Left ventricle myocardium superior (tissue), 1 donor: Measurements from ENCODE around the gene ETNK2. TPM values are rescaled to one million over a fixed set of nuclear protein-coding genes. Genes with fewer than 3 reads are reported as not detected.
"Not testable (repeated sequence)": the region's sequence is repeated elsewhere in the genome, so short reads cannot be mapped to it uniquely, and the experiment has no call there.

Experiments
- ATAC-seq: fragments of 200-7000 bp; cut with Tn5 transposase; one replicate; pipeline ENCODE4 v1.9.1; 2020; ENCODE audit warnings: mild to moderate bottlenecking, moderate library complexity
- DNase-seq: peaks from one replicate; pipeline ENCODE4 v3.0.0-alpha.2; 2020
- intact Hi-C: fragments of 100-400 bp; cut with micrococcal nuclease; formaldehyde crosslinking; loops from one replicate; pipeline ENCODE4 v1.11.0; 2022
- total RNA-seq: library from RNA; stranded (reverse); fragmentation: NEBNext Ultra II Directional; extraction: Animal tissue kit (Norgen Biotek cat#: 25700); gene quantifications from one replicate; pipeline ENCODE4 v1.2.1, GENCODE V29; 2021
- donor health status: DM: no; HTN: yes; CAD: no; lungs with severe emphysema.

The ETNK2 gene
- total RNA-seq, 1 donor from 2014 or later, result 3.3 TPM

GRCh38 chr1:204091066-204091465 is 60.8 kb downstream of the ETNK2 start:
- intact Hi-C loops, result no loop called here
- DNase-seq, result no peak
- ATAC-seq, result no peak

- DNase-seq, intact Hi-C loops, ATAC-seq: not testable (repeated sequence)
These were observed 61.7 kb downstream of the ETNK2 start for GRCh38 chr1:204090132-204090531.

- ATAC-seq (peak; percentile 67), DNase-seq (peak; percentile 46)
- intact Hi-C loops, result no loop called here
These were observed 62.6 kb downstream of the ETNK2 start for GRCh38 chr1:204089044-204089751.

- DNase-seq, result no peak
- intact Hi-C loops, result no loop called here
- no peak for ATAC-seq
These were observed 63.2 kb downstream of the ETNK2 start for GRCh38 chr1:204088596-204088995.

GRCh38 chr1:204087893-204088528 is 63.8 kb downstream of the ETNK2 start:
- peak; percentile 56 for DNase-seq

GRCh38 chr1:204087181-204087892 is 64.5 kb downstream of the ETNK2 start:
- no peak for ATAC-seq

More at GRCh38 chr1:204087893-204088528, 63.8 kb downstream of the ETNK2 start:
- ATAC-seq, result peak; percentile 9
- intact Hi-C loops, result no loop called here

GRCh38 chr1:204085876-204086275 is 66.0 kb downstream of the ETNK2 start:
- intact Hi-C loops, result no loop called here
- ATAC-seq, result no peak
- no peak for DNase-seq

More at GRCh38 chr1:204087181-204087892, 64.5 kb downstream of the ETNK2 start:
- DNase-seq, result no peak
- intact Hi-C loops, result no loop called here

- DNase-seq (peak; percentile 70), ATAC-seq (peak; percentile 58)
- intact Hi-C loops, result no loop called here
These were observed 67.5 kb downstream of the ETNK2 start for GRCh38 chr1:204084247-204084772.

GRCh38 chr1:204083491-204083890 is 68.4 kb downstream of the ETNK2 start:
- no peak for DNase-seq
- no peak for ATAC-seq
- intact Hi-C loops, result no loop called here

GRCh38 chr1:204081791-204082513 is 69.9 kb downstream of the ETNK2 start:
- DNase-seq, result no peak
- no peak for ATAC-seq
- intact Hi-C loops, result no loop called here

- DNase-seq (no peak), ATAC-seq (no peak)
- intact Hi-C loops, result no loop called here
These were observed 70.6 kb downstream of the ETNK2 start for GRCh38 chr1:204081164-204081790.

Other genes with a start within 250 kb of the ETNK2 start
- gene SOX13, start 78.9 kb downstream of the ETNK2 start, total RNA-seq, result 12.7 TPM
- not detected for gene REN, start 14.3 kb upstream of the ETNK2 start, total RNA-seq
- not detected for gene KISS1, start 44.4 kb upstream of the ETNK2 start, total RNA-seq
- gene GOLT1A, start 61.9 kb upstream of the ETNK2 start, total RNA-seq, result not detected
- gene PLEKHA6, start 207.9 kb upstream of the ETNK2 start, total RNA-seq, result 21.6 TPM